ENCODE measurements around the gene TBCA.

TBCA gene, protein sequence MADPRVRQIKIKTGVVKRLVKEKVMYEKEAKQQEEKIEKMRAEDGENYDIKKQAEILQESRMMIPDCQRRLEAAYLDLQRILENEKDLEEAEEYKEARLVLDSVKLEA

GRCh38 chr5:77775790-77776553 is at the start of gene TBCA:
Gene TBCA, minus strand, starts transcription at chr5:77776339. Its CDS starts 82 bp downstream, at chr5:77776257.
- DNase-seq: peak; percentile 90

DNA sequence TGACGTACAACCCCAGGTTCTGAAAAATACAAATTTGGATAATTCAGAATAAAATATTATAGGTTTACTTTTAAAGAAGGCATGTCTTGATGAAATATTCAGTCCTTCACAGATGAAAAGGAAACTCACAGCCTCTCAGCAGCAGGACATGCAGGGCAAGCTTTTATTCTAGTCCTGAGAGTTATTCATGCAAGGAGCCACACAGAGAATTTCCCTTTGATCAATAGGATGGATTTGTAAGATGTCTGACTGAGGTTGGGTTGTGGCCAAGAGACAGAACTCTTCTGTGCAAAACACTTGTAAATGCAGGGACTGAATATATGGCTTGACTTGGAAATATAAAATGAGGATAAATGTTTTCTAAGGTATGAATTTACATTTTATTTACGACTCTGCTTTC is 48.8 kb upstream of the TBCA start:
- DNase-seq: no peak

GRCh38 chr5:77816686-77817085 is 40.5 kb upstream of the TBCA start:
- DNase-seq: no peak

GRCh38 chr5:77812926-77813589 is 36.9 kb upstream of the TBCA start:
- DNase-seq: no peak

DNA sequence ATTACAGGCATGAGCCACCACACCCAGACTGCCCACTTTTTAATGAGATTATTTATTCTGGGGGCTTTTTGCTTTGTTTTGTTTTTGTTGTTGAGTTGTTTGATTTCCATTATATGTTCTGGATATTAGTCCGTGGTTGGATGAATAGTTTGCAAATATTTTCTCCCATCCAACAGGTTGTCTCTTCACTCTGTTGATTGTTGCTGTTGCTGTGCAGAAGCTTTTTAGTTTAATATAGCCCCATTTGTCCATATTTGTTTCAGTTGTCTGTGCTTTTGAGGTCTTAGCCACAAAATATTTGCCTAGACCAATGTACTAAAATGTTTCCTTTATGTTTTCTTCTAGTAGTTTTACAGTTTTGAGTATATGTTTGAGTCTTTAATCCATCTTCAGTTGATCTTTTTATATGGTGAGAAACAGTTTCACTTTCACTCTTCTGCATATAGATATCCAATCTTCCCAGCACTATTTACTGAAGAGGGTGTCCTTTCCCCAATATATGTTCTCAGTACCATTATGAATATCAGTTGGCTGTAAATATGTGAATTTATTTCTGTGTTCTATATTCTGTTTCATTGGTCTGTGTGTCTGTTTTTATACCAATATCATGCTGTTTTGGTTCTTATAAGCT is 30.2 kb upstream of the TBCA start:
- DNase-seq: no peak

DNA sequence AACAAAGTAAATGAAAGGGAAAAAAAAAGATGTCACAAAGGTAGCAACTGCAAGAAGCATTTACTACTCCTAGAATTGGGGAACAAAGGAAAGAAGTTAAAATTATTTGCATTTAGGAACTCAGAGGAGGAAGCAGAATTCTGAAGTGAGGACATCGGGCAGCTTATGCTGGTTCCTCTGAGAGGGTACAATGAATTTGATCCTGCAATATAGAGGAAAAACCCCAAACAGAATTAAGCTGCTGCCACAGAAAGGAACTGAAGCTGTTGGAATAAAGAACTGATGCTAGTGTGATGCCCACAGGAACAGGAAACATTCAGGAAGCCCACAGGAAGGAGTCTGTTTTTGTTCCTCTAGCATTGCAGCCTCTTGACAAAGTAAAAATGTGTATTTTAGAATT is 22.3 kb upstream of the TBCA start:
- DNase-seq: peak; percentile 2

GRCh38 chr5:77797136-77797535 is 21.0 kb upstream of the TBCA start:
- DNase-seq: no peak

DNA sequence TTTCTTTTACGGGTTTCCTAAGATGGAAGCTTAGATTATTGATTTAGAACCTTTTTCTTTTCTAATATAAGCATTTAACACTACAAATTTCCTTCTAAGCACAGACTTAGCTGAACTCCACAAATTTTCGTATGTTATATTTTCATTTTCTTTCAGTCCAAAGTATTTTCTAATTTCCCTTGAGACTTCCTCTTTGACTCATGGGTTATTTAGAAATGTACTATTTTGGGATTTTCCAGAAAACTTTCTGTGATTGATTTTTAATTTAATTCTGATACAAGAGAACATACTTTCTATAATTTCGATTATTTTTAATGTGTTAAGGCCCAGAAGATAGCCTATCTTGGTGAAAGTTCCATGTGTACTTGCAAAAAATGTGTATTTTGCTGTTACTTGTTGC is 19.7 kb upstream of the TBCA start:
- no peak for DNase-seq

DNA sequence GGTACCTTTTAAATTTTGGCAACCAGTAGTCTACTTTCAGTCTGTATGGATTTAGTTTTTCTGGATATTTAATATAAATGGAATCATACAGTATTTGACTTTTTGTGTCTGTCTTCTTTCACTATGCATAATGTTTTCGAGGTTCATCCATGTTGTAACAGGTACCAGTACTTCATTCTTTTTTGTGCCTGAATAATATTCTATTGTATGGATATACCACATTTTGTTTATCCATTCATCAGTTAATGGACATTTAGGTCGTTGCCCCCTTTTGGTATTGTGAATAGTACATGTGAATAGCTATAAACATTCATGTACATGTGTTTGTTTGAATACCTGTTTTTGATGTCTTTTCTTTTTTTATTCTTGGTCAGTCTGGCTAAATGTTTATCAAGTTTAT is 19.1 kb upstream of the TBCA start:
- DNase-seq: no peak

- no peak for DNase-seq
Observed at GRCh38 chr5:77791926-77792325, 15.8 kb upstream of the TBCA start.

DNA sequence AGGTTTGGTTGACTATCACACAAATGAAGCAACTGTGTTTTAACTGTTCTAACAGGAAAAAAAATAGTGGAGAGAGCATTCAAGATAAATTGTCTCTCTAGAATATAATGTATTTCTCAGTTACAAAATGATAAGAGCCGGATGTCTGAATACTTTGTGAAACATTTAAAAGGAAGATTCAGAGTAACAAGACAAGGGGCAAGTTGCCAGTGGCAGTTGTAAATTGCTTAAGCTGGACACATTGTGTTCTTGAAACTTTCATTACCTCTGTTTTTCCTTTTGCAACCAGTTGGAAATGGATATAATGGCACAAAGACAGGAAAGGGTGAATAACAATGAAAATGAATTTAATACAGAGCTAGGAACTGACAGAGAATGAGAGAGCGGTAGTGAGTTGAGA is 15.2 kb upstream of the TBCA start:
- DNase-seq: no peak

DNA sequence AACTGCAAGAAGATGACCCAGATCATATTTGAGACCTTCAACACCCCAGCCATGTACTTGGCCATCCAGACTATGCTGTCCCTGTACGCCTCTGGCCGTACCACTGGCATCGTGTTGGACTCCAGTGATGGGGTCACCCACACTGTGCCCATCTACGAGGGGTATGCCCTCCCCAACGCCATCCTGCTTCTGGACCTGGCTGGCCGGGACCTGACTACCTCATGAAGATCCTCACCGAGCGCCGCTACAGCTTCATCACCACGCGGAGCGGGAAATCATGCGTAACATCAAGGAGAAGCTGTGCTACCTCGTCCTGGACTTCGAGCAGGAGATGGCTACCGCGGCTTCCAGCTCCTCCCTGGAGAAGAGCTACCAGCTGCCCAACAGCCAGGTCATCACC is 9.1 kb upstream of the TBCA start:
- DNase-seq: no peak

- DNase-seq: no peak
Observed at GRCh38 chr5:77784735-77785134, 8.6 kb upstream of the TBCA start.

GRCh38 chr5:77781076-77781475 is 4.9 kb upstream of the TBCA start:
- no peak for DNase-seq

DNA sequence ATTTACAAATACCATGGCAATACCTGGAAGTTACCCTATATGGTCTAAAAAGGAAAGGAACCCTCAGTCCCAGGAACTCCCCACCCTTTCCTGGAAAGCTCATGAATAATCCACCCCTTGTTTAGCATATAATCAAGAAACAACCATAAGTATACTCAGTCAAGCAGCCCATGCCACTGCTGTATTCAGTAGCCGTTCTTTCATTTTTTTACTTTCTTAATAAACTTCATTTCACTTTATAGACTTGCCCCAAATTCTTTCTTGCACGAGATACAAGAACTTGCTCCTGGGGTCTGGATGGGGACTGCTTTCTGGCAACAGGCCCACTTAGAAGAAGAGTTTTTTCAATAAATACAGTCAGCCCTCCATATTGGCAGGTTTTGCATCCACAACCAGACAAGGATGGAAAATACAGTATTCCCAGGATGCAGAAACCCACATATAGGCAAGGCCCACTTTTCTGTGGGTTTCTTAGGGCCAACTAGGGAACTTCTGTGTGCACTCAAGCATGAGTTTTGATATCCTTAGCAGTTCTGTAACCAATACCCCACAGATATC is 2.8 kb upstream of the TBCA start:
- DNase-seq: no peak

DNA sequence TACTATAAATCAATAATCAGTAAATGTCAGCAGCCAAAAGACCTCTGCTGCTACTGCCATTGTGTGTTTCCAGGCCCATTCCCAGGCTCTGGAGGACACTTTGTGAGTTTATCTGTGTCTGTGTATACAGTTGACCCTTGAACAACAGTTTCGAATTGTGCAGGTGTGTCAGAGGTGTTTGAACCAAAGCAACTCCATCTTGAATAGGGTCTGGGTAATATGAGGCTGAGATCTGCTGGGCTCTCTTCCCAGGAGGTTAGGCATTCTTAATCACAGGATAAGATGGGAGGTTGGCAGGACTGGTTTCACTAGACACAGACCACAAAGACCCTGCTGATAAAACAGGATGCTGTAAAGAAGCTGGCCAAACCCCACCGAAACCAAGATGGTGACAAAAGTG is 2.3 kb upstream of the TBCA start:
- DNase-seq: no peak

DNA sequence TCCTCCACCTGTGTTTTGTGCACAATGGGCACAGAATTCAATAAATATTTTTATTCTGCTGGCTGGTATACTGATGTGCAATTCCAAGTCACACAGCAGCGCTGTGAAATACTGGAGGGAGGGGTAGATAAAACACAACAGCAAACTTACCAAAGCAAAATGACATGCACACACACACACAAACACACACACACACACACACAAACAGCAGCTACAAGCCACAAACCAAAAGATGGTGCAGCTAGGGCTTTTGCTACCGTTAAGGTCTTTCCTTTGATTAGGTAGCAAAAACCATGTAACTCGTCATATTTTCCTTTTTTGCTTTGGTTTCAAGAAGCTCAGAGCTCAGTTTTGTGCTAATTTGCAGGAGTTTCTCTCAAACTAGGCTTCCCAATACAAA is 1.8 kb upstream of the TBCA start:
- DNase-seq: no peak

- no peak for DNase-seq
Observed at GRCh38 chr5:77777281-77777892, 1.2 kb upstream of the TBCA start.

- peak; percentile 37 for DNase-seq
Observed at GRCh38 chr5:77776554-77777206, 541 bp upstream of the TBCA start.

- DNase-seq: no peak
Observed at GRCh38 chr5:77774981-77775789, 954 bp downstream of the TBCA start.

- no peak for DNase-seq
Observed at GRCh38 chr5:77773734-77774280, 2.3 kb downstream of the TBCA start.
